ENCODE measurements around the gene TBCCD1. TPM values are rescaled to one million over a fixed set of nuclear protein-coding genes. Genes with fewer than 3 reads are reported as not detected.
A peak's percentile ranks its signal among the peaks of the same experiment; 100 is the strongest.
"Not testable (repeated sequence)": the region's sequence is repeated elsewhere in the genome, so short reads cannot be mapped to it uniquely, and the experiment has no call there.

TBCCD1 gene
- total RNA-seq, 2 experiments from 2014 or later, result 14.3 to 14.6 TPM

DNA sequence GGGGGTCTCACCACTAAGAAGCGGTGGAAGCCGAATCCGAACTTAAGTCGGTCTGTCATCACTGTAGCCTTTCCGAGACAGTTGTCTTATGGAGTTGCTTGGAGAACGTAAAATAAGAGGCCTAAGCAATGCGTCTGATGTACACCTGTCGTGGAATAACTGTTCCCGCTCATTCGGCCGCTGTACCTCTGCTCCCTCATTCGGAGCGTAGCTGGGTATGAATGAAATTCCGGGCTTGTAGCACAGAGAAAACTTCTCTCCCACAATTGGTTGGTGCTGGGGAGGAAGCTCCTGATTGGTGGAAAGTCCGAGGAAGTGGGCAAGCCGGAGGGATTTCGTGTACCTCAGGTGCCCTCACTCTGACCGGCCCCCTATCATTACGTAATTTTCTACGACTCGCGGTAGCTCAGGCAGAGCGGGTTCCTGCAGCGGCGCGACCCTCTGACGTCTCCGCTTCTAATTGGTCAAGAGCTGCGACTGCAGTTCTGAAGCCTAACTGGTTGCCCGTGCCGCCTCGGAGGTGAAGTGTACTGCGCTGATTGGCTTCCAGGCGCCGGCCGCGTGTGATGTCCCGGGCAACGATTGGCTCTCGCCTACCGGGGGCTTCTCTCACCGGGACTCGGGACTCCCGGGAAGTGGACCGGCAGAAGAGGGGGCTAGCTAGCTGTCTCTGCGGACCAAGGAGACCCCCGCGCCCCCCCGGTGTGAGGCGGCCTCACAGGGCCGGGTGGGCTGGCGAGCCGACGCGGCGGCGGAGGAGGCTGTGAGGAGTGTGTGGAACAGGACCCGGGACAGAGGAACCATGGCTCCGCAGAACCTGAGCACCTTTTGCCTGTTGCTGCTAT lies 3.2 kb upstream of the TBCCD1 start, which contains the start of gene DNAJB11:
Gene DNAJB11 (plus strand): TSS at position 625 of the 845 bp plus-strand sequence. CDS start 178 bp downstream, at position 803.
- peak within 1 kb of the TSS; percentile 89 for H3K4me3 Mint-ChIP-seq
- no peaks in the 10 kb centered on the region for H3K9me3 Mint-ChIP-seq
- H3K27ac Mint-ChIP-seq, result peak within 1 kb of the TSS; percentile 100
- CTCF ChIA-PET, result interaction anchor here (0.9 to 2.3 kb wide), 7 partner anchors 11 to 627 kb away, joined by 3 to 7 read pairs (median 5); no protein-coding TSS in a partner anchor
- H3K27me3 Mint-ChIP-seq, result no peaks in the 10 kb centered on the region
- peaks cover 69% of the 10 kb centered on the region for H3K4me1 Mint-ChIP-seq
- DNase-seq, result peak; percentile 99
- peaks cover 13% of the 10 kb centered on the region for H3K36me3 Mint-ChIP-seq (ENCODE audit: low read depth)
- POLR2A ChIA-PET, result interaction anchor here (0.6 to 1.5 kb wide), 3 partner anchors 26 to 213 kb away, joined by 3 to 4 read pairs (median 3); partner anchors contain the start of gene EIF4A2

- Mint-ChIP-seq H3K4me1 (peaks cover 69% of the 10 kb centered on the region), H3K27me3 (no peaks in the 10 kb centered on the region), H3K4me3 (peak overlapping the region; percentile 89), H3K9me3 (no peaks in the 10 kb centered on the region), H3K36me3 (ENCODE audit: low read depth) (peaks cover 11% of the 10 kb centered on the region), H3K27ac (peak overlapping the region; percentile 100)
- DNase-seq, result no peak
- POLR2A ChIA-PET, result interaction anchor here (1.5 kb wide), 1 partner anchor 214 kb away, joined by 4 read pairs; the partner anchor contains the start of gene EIF4A2
- CTCF ChIA-PET, result interaction anchor here (0.9 to 2.3 kb wide), 6 partner anchors 11 to 626 kb away, joined by 3 to 7 read pairs (median 5); no protein-coding TSS in a partner anchor
Measured at GRCh38 chr3:186569779-186570095, 2.6 kb upstream of the TBCCD1 start.

- peak overlapping the region; percentile 89 for H3K4me3 Mint-ChIP-seq
- ChIA-PET POLR2A (interaction anchor here (1.5 kb wide), 1 partner anchor 214 kb away, joined by 4 read pairs; the partner anchor contains the start of gene EIF4A2), CTCF (interaction anchor here (0.6 to 2.3 kb wide), 4 partner anchors 11 to 626 kb away, joined by 5 to 7 read pairs (median 5); no protein-coding TSS in a partner anchor)
- DNase-seq; H3K36me3 Mint-ChIP-seq (ENCODE audit: low read depth); H3K27me3 Mint-ChIP-seq; H3K9me3 Mint-ChIP-seq: not testable (repeated sequence)
- peak overlapping the region; percentile 100 for H3K27ac Mint-ChIP-seq
- H3K4me1 Mint-ChIP-seq, result peaks cover 69% of the 10 kb centered on the region
Measured at GRCh38 chr3:186569361-186569760, 2.2 kb upstream of the TBCCD1 start.

DNA sequence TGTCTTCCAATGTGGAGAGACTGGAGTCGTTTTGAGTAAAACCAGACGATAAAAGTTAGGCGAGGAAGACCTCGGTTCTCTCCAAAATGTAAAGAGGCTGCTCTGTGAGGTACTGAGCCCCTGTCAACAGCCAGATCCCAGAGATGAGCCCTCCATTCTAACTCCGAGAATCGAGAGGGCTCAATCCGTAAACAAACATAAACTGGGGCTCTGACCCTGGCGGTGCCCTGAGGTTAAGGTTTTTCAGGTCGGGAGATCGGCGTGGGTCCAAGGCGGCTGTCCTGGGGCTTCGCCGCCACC lies 417 bp downstream of the TBCCD1 start:
- no peaks in the 10 kb centered on the region for H3K9me3 Mint-ChIP-seq
- H3K27me3 Mint-ChIP-seq, result no peaks in the 10 kb centered on the region
- H3K4me3 Mint-ChIP-seq, result peak overlapping the region; percentile 89
- ChIA-PET POLR2A (no interaction called here), CTCF (interaction anchor here (1.0 to 2.9 kb wide), 3 partner anchors 10 to 49 kb away, joined by 3 to 8 read pairs (median 3); no protein-coding TSS in a partner anchor)
- H3K36me3 Mint-ChIP-seq (ENCODE audit: low read depth), result peaks cover 10% of the 10 kb centered on the region
- DNase-seq, result no peak
- H3K27ac Mint-ChIP-seq, result peak overlapping the region; percentile 95
- peaks cover 63% of the 10 kb centered on the region for H3K4me1 Mint-ChIP-seq

DNA sequence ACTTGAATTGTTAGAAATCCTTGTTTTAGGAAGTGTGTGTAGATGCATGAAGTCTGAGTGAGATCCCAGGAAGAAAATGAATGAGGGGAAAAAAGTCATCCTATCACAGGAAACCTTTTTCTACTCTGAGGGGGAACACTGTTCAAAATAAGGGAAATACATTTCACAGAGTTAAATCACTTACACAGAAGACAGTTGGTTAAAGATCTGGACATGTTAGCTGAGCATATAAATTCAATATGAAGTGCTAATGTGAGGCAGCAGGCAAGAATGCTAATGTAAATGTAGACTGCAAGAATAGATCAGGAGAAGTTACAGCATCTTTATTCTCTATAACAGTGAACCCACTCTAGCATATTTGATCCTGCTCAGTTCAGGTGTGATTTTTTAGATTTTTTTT lies 2.6 kb downstream of the TBCCD1 start:
- Mint-ChIP-seq H3K36me3 (ENCODE audit: low read depth) (peaks cover 16% of the 10 kb centered on the region), H3K4me1 (peaks cover 57% of the 10 kb centered on the region), H3K4me3 (no peak overlapping the region), H3K27me3 (no peaks in the 10 kb centered on the region), H3K27ac (no peak overlapping the region), H3K9me3 (no peaks in the 10 kb centered on the region)
- ChIA-PET POLR2A (interaction anchor here (0.7 kb wide), 1 partner anchor 31 kb away, joined by 4 read pairs; no protein-coding TSS in a partner anchor), CTCF (no interaction called here)
- no peak for DNase-seq

DNA sequence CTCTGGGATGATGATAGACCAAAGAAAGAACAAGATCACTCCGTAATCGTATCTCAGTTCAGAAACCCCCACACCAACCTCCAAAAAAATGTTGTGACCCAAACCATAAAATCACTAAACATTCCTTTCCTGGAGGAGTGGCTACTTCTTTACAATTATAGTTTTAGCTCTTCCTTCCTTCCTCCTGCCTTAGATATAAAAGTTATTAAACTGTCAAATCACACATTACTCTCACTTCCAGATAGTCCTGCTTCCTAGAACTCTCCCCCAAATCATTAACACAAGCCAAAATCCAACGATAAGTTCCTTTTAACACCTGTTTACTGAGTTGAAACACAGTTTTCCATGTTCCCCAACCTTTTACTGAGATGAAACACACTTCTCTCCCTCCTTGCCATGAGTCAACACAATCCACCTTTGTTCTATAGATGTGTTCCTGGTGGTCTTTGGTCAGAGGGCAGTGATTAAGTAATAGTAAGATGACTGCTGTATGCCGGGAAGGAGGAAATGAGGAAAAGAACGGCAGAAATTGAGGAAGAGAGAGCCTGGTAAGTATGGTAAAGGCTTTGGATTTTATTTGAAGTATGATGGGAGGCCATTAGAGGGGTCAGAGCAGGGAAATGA lies 14.6 kb downstream of the TBCCD1 start:
- POLR2A ChIA-PET, result no interaction called here
- Mint-ChIP-seq H3K4me1 (no peaks in the 10 kb centered on the region), H3K27ac (no peak overlapping the region), H3K36me3 (ENCODE audit: low read depth) (peaks cover 28% of the 10 kb centered on the region), H3K4me3 (no peak overlapping the region), H3K9me3 (no peaks in the 10 kb centered on the region), H3K27me3 (no peaks in the 10 kb centered on the region)
- no peak for DNase-seq
- CTCF ChIA-PET, result interaction anchor here (0.9 to 1.4 kb wide), 2 partner anchors 11 to 569 kb away, joined by 3 to 5 read pairs; no protein-coding TSS in a partner anchor

GRCh38 chr3:186551387-186551786 lies 15.8 kb downstream of the TBCCD1 start:
- H3K27ac Mint-ChIP-seq, result no peak overlapping the region
- H3K36me3 Mint-ChIP-seq (ENCODE audit: low read depth), result peaks cover 21% of the 10 kb centered on the region
- DNase-seq, result no peak
- no peaks in the 10 kb centered on the region for H3K9me3 Mint-ChIP-seq
- H3K4me1 Mint-ChIP-seq, result no peaks in the 10 kb centered on the region
- H3K27me3 Mint-ChIP-seq, result no peaks in the 10 kb centered on the region
- ChIA-PET POLR2A (no interaction called here), CTCF (interaction anchor here (0.9 to 1.4 kb wide), 2 partner anchors 10 to 568 kb away, joined by 3 to 5 read pairs; no protein-coding TSS in a partner anchor)
- no peak overlapping the region for H3K4me3 Mint-ChIP-seq

DNA sequence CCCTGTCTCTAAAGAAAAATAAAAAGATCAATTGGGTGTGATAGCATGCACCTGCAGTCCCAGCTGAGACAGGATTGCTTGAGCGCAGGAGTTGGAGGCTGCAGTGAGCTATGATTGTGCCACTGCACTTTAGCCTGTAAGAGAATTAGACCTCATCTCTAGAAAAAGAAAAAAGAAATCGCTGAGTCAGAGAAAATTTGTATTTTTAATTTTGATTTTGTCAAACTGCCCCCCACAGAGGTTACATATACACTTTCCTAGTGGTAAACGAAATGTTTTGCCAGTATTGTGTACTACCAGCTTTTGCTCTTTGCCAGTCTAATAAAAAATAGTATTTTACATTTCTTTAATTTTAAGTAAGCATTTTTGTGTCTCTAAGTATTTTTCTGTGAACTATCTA lies 17.6 kb downstream of the TBCCD1 start:
- Mint-ChIP-seq H3K4me3 (no peak overlapping the region), H3K27ac (no peak overlapping the region), H3K4me1 (no peaks in the 10 kb centered on the region), H3K27me3 (no peaks in the 10 kb centered on the region), H3K9me3 (no peaks in the 10 kb centered on the region), H3K36me3 (ENCODE audit: low read depth) (peaks cover 17% of the 10 kb centered on the region)
- POLR2A ChIA-PET, result no interaction called here
- no peak for DNase-seq
- CTCF ChIA-PET, result interaction anchor here (1.0 to 1.5 kb wide), 3 partner anchors 9 to 67 kb away, joined by 3 to 4 read pairs (median 3); no protein-coding TSS in a partner anchor

- no peak for DNase-seq
- H3K36me3 Mint-ChIP-seq (ENCODE audit: low read depth), result peaks cover 8% of the 10 kb centered on the region
- H3K4me3 Mint-ChIP-seq, result no peak within 1 kb of the TSS
- POLR2A ChIA-PET, result no interaction called here
- no peaks in the 10 kb centered on the region for H3K27me3 Mint-ChIP-seq
- peaks cover 10% of the 10 kb centered on the region for H3K4me1 Mint-ChIP-seq
- H3K9me3 Mint-ChIP-seq, result no peaks in the 10 kb centered on the region
- no peak within 1 kb of the TSS for H3K27ac Mint-ChIP-seq
- CTCF ChIA-PET, result interaction anchor here (1.4 kb wide), 1 partner anchor 284 kb away, joined by 3 read pairs; no protein-coding TSS in a partner anchor
Measured at GRCh38 chr3:186544281-186544680, 22.9 kb downstream of the TBCCD1 start, which contains the start of gene CRYGS. Gene CRYGS (minus strand): TSS chr3:186544380. CDS start chr3:186544326, 54 bp downstream.

DNA sequence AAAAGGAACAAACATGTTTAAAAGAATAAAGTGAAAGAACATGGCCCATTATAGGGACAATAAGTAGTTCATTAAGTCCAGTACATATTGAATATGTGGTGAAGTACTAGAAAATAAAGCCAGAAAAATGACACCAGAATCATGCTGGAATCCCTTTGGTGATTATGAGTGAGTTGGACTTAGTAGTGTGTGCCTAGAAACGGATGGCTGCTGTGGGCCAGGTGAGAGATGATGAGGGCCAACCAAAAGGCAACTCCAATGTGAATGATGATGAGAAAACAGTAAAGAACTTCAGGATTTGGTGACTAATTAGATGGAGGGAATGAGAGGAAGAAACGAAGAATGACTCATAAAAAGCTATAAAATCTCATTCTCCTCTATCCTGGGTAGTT lies 26.3 kb downstream of the TBCCD1 start:
- DNase-seq, result no peak
- Mint-ChIP-seq H3K9me3 (no peaks in the 10 kb centered on the region), H3K36me3 (ENCODE audit: low read depth) (peaks cover 3% of the 10 kb centered on the region), H3K4me1 (peaks cover 16% of the 10 kb centered on the region), H3K27me3 (no peaks in the 10 kb centered on the region), H3K27ac (no peak overlapping the region), H3K4me3 (no peak overlapping the region)
- POLR2A ChIA-PET, result interaction anchor here (0.7 kb wide), 1 partner anchor 264 kb away, joined by 3 read pairs; no protein-coding TSS in a partner anchor
- CTCF ChIA-PET, result interaction anchor here (1.0 to 4.7 kb wide), 21 partner anchors 8 to 597 kb away, joined by 3 to 40 read pairs (median 5); partner anchors contain the start of gene DNAJB11

GRCh38 chr3:186540221-186540834 lies 26.8 kb downstream of the TBCCD1 start:
- Mint-ChIP-seq H3K4me1 (peaks cover 19% of the 10 kb centered on the region), H3K4me3 (no peak overlapping the region), H3K27me3 (no peaks in the 10 kb centered on the region), H3K36me3 (ENCODE audit: low read depth) (peaks cover 3% of the 10 kb centered on the region), H3K9me3 (no peaks in the 10 kb centered on the region), H3K27ac (no peak overlapping the region)
- POLR2A ChIA-PET, result interaction anchor here (0.6 to 0.7 kb wide), 2 partner anchors 264 to 595 kb away, joined by 3 to 4 read pairs; no protein-coding TSS in a partner anchor
- CTCF ChIA-PET, result interaction anchor here (0.6 to 4.7 kb wide), 31 partner anchors 8 to 597 kb away, joined by 3 to 40 read pairs (median 4); partner anchors contain the start of gene DNAJB11
- DNase-seq, result peak; percentile 87

GRCh38 chr3:186538779-186539178 lies 28.4 kb downstream of the TBCCD1 start:
- ChIA-PET CTCF (interaction anchor here (0.9 to 4.7 kb wide), 7 partner anchors 13 to 556 kb away, joined by 3 to 40 read pairs (median 4); no protein-coding TSS in a partner anchor), POLR2A (no interaction called here)
- no peak for DNase-seq
- no peaks in the 10 kb centered on the region for H3K27me3 Mint-ChIP-seq
- no peaks in the 10 kb centered on the region for H3K36me3 Mint-ChIP-seq (ENCODE audit: low read depth)
- H3K4me3 Mint-ChIP-seq, result no peak overlapping the region
- H3K4me1 Mint-ChIP-seq, result peaks cover 34% of the 10 kb centered on the region
- no peak overlapping the region for H3K27ac Mint-ChIP-seq
- no peaks in the 10 kb centered on the region for H3K9me3 Mint-ChIP-seq
